Stimulated activated CD4-positive, alpha-beta T cell treated with anti-CD3 and anti-CD28 coated beads, Interleukin-12 subunit alpha, Interleukin-12 subunit beta, amount 100 ng/mL, for 48 hours (primary cell): ENCODE measurements around the gene NAPG.
"Not testable (repeated sequence)": the region's sequence is repeated elsewhere in the genome, so short reads cannot be mapped to it uniquely, and the experiment has no call there.

ENCODE experiments used
- DNase-seq, 3 donors: peaks; one replicate each; pipeline ENCODE4 v3.0.0-alpha.2; 2020; ENCODE audit warnings: low read depth in 2 of 3, low spot score in 1 of 3

Gene NAPG

DNA sequence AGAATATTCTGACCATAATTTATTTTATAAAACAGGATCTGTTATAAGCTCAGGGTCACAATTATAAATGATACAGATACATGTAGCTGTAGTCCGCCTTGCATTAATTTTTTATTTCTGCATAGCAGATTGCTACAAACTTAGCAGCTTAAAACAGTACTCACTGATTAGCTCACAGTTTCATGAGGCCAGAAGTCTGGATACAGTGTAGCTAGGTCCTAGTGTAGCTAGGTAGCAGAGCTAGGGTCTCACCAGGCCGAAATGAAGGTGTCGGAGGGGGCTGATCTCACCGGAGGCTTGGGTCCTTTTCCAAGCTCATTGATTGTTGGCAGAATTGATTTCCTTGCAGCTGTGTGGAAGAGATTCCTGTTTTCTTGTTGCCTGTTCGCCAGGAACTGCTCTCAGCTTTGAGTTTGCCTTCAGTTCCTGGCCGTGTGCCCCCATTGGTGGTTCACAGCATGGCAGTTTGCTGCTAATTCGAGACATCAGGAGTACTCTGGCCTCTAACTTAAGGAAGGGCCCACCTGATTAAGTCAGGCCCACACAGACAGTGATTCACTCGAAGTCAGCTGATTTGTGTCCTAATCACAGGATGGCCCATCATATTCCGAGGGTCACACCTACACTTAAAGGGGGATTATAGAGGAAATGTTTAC is 18.4 kb downstream of the NAPG start:
- no peak for DNase-seq

DNA sequence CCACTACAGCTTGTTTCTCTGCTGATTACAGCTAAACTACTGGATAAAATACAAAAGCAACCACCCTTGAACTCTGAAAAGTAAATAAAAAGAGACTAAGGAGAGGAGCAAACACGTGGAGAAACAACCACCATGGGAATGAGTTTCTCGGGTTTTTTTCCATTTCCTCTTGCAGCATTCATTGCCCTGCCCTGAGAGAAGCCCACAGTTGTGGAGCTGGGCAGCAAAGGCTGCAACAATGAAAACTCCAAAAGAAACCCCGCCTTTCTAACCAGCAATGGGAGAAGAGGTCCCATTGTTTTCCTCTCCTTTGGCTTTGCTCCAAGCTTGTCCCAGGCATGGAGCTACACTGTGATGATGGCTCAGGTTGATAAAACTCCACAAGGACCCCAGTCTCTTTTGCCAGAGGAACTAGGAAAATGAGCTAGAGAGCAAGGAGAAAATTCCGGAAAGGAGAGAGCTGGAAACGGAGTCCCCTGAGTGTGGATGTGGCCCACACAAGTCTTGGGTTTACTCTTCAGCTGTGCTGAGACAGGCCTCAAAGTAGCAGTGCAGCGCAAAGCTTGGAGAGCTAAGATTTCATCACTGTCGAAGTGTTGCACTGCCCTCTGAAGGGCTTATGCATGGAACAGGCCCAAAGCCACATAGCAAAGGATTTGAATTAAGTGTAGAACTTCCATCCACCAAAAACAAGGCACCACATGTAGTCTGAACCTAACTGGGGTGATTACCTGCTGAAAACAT is 20.9 kb downstream of the NAPG start:
- DNase-seq, result no peak

DNA sequence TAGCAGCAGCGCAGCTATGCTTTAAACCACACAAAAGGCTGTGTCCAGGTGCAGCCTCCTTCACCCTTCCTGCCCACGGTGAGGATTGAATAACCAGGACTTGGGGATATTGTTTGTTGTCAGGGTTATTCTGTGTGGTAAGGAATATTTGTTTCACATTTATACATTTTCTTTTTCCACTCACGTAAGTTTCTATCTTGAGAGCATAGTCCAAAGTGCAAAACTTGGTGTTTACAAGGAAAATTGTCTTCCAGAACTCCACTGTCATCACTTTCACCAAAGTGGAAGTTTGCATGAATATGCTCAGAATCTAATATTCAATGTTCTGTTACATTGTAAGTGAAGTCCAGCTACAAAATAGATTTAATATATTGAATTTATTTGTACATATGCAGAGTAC is 26.4 kb downstream of the NAPG start:
- DNase-seq, result no peak

GRCh38 chr18:10556251-10556650 is 30.4 kb downstream of the NAPG start:
- DNase-seq, result not testable (repeated sequence)

DNA sequence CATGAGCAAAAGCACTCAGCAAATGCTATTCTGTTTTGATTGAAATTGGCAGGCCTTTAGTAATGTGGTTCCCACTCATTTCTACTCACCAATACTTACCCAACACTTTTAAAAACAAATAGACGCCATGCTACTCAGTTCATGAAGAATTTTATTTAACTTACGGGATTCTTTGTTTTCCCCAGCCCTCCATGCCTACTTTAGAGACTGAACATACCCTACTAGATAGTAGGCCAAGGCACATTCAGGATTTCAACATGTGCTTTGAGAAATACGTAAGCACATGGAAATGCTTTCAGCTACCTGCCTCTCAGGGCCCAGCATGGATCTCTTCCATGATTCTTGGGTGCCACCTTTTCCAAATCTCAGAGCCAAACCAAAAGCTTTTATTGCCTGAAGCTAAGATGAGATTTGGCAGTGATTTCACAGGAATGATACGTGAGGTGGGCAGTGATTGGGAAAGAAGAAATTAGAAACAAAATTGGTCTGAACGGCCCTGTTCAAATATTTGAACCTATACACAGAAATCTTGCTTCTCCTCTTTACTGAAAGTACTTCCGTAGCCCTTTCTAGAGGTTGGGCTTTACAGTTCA is 31.4 kb downstream of the NAPG start:
- DNase-seq, result no peak

DNA sequence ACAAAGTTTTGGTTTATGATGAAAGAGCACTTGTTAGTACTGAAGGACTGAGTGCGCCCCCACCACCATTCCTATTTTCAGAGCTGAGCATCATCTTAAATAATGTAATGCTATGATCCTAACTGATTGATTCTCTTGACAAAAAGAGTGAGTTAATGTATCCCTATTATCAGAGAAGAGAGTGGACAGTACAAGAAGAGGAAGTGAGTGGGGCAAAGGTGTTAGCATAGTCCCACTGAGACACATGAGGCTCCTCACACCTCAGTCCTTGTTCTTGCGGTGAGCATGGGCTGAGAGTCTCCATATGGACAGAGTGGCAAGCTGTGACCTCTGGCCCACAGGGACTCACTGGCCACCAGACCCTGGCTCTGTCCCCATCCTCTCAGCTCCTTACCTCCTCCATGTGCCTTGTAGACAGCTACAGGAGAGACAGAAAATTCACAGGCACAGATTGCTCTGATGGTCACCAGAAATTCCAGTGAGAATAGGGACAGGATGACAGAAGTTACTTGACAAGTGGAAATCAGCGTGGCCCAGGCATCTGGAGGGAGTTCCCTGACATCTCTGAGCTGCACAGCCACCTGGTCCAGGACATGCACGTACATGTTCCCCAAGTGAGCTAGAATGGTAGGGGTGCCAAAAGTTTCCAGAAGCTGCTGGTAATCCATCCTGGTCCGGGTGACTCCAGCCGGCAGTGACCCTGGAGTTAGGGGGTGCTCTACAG is 32.6 kb downstream of the NAPG start:
- DNase-seq, result no peak

DNA sequence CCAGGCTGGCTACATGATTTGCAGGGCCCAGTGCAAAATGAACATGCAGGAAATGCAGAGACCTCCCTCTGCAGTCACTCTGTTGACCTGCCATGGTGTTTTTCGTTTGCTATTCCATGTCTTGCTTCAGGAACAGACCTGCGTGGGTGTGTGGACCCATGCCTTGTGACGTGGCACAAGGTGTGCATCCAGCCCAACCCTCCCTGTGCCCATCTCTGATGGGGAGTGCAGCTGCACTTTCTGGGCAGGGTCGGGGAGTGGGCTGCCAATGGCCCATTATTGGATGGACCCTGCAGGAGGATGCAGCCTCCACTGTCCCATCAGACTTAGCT is 33.1 kb downstream of the NAPG start:
- DNase-seq, result no peak

DNA sequence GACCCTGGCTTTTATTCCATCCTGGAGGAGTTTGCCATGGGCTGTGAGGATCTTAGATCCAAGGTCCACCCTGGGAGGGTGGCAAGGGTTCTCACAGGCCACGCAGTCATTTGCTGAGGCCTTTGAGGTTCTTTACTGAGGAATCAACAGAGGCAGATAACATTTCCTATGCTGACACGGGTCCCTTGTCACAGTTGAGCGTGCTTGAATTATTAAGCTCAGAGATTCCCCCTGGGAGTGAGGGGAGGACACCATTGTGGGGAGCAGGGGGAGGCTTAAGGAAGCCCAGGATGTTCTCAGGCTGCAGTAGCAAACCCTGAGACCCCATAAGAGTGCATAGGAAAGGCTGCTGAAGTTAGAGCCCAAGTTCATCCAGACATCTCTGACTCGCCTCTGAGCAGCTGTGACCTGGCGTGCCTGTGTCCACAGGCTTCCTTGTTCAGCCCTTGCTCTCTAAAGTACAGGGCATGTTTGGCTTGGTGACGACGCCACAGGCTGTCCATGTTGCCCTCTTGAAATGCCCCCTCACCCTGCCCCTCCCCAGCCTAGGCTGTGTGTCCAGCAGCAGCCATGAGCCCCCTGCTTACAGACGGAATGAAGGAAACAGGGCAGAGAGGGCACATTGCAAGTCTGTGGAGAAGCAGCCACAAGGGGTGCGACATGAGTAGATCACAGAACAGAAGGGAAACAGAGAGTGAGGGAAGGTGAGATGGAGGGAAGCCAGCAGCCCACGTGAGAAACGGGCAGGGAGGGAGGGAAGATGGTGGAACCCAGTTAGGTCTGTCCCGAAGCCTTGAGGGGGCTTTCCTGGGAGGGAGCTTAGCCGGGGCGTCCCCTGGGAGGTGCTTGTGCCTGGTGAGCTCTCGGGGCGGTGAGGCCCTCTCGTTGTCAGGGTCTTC is 34.0 kb downstream of the NAPG start:
- no peak for DNase-seq

DNA sequence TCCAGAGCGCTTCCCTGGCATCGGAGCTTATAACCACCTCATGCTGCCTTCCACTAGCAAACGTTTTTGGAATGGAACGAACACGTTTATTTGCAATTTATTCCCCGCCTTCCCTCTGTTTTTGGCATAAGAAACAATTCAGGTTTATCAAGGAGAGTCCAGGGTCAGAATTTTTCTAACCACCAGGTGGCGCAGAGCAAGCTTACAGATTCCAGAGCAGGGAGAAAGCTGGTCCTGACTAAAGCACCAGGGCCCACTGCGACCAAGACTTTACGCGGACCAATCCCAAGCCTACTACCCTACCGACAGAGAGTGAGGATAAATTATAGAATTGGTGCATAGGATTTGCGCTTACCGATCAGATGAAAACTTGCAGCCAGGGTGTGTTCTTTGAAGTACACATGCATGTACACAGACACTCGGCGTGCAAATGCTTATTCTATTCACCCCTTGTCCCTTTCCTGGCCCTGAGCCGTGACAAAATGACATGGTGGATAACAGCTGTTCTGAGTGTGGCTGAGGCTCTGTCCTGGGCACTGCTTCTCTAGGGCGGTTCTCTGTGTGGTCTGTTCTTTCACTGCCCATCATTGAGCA is 34.7 kb downstream of the NAPG start:
- peak; percentile 27 to 66 (median 43) for DNase-seq

GRCh38 chr18:10562773-10563160 is 36.9 kb downstream of the NAPG start:
- no peak for DNase-seq

DNA sequence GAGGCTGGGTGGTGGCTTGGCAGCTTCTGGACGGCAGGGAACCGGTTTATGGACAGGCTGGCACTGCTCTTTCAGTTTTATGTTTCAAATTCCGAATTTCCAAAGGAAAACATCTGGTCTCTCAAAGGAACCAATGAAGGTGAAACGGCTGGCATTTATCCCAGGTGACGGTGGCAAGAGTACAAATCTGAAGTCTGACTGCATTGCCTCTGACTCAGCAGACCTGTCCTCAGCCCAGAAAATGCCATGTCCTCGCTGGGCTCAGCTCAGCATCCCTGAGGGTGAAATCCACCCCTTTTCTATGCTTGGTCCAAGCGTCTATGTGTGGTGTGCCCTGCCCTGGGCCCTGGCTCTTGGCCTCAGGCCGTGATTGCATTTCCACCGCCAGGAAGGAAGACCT is 38.1 kb downstream of the NAPG start:
- no peak for DNase-seq

DNA sequence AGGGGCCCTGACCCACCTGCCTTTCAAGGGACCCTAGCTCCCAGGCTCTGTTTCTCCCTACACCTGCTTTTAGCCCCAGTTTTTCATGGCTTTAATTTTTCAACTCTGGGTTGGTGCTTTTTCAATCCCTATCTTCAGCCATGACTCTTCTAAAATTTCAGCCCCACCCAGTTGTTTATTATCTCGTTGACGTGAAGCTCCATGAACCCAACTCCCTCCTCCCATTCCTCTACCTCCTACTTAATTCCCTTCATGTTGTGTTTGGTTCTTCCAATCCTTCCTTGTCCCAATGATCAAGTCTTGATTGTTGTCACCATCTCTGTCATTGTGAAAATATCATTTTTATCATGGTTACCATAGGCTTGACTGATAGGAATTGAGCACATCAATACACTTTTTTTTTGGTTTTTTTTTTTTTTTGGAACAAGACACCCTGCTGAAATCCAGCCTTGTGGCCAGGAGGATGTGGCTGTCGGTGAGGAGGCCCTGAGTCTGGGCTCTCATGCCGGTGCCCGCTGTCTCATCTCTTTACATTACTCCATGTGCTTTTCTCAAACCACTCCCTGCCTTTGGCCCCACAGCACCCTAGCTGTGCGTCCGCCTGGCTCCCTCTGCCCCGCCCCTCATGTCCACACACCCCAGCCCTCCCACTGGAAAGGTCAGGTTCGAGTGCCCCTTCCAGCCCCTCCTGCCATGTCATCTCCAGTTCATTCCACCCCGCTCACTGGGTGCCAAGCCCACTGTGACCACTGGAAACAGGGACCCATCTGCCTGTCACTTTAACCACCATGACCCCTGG is 39.3 kb downstream of the NAPG start:
- DNase-seq, result no peak

DNA sequence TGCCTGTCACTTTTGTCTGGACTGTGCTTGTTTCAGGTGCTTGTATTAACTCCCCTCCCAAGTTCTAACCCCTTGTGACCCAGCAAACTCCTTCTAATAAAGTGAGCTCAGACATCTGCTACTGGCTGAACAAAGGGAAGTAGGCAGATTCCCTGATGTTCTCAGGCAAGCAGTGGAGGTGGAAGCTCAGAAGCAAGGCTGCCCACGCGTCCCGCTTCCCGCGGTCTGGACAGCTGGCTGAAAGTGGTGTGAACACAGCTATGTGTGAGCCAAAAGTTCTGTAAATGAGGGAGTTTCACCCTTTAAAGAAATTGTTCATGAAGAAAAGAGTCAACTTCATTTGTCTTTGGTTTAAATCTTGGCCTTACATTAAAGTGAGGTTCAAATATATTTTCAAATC is 40.0 kb downstream of the NAPG start:
- no peak for DNase-seq

DNA sequence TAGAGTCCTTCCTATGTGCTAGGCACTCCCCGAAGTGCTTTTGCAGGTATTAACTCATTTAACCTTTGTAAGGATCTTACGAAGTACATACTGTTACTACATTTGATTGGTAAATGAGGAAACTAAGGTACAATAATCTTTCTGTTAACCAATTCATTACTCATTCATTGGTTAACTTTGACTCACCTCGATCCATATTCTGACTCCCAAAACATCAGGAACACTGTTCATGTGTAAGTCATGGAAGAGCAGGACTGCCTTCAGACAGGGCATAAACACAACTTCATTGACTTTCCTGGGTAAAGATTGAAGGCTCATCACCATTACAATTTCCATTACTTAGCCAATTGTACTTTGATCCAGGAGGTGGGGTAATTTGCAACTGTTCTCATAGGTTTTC is 40.6 kb downstream of the NAPG start:
- DNase-seq, result no peak

DNA sequence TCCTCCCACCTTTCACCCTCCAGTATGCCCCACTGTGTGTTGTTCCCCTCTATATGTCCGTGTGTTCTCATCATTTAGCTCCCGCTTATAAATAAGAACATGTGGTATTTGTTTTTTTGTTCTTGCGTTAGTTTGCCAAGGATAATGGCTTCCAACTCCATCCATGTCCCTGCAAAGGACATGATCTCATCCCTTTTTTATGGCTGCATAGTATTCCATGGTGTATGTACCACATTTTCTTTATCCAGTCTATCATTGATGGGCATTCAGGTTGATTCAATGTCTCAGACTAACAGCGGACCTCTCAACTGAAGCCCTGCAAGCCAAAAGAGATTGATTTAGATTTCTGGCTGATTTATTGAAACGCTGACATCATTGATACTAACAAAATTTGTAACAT is 44.1 kb downstream of the NAPG start:
- DNase-seq, result not testable (repeated sequence)

- no peak for DNase-seq
Observed at GRCh38 chr18:10570622-10571021, 44.8 kb downstream of the NAPG start.

DNA sequence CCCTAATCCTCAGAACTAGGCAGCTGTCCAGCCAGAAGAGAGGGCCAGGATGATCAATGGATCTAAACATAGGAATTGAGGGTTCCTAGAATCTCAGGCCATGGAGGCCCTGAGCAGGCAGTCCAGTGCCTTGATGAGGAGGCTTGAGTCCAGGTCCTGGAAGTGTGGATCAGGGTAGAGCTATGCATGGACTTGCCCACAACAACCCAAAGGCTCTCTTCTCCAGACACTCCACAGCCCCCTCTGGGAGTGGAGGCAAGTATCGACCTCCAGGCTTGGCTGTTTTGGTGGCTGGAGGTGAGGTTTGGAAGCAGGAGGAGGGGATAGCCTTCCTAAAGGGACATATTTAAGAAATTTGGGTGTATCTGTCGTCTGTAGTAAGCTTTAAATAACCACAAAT is 45.7 kb downstream of the NAPG start:
- no peak for DNase-seq

DNA sequence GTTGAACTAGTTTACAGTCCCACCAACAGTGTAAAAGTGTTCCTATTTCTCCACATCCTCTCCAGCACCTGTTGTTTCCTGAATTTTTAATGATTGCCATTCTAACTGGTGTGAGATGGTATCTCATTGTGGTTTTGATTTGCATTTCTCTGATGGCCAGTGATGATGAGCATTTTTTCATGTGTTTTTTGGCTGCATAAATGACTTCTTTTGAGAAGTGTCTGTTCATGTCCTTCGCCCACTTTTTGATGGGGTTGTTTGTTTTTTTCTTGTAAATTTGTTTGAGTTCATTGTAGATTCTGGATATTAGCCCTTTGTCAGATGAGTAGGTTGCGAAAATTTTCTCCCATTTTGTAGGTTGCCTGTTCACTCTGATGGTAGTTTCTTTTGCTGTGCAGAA is 47.4 kb downstream of the NAPG start:
- DNase-seq, result not testable (repeated sequence)

DNA sequence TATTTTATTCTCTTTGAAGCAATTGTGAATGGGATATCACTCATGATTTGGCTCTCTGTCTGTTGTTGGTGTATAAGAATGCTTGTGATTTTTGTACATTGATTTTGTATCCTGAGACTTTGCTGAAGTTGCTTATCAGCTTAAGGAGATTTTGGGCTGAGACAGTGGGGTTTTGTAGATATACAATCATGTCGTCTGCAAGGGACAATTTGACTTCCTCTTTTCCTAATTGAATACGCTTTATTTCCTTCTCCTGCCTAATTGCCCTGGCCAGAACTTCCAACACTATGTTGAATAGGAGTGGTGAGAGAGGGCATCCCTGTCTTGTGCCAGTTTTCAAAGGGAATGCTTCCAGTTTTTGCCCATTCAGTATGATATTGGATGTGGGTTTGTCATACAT is 48.6 kb downstream of the NAPG start:
- not testable (repeated sequence) for DNase-seq
